Measurements from ENCODE around the gene DYNC1I1. TPM values are rescaled to one million over a fixed set of nuclear protein-coding genes. Genes with fewer than 3 reads are reported as not detected.

DYNC1I1 gene
- total RNA-seq, 1 donor from 2014 or later, result 11.0 TPM

DNA sequence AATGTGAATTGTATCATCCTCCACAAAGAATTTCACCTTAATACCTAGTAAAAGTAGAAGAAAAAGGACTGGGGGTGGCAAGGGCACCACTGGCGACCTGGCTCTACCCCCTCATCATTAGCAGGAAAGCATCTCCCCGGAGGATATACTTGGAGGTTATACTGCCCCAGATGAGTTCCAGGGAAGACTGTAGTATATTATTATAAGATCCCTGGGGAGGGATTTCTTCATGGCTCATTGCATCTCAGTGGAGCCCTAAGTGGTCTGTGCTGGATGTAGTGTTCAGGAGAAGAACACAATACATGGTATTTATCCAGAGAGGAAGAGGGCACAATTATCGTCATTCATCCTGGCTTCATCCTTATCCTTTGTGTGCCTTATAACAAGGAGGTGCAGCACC is 14.2 kb upstream of the DYNC1I1 start:
- Mint-ChIP-seq H3K4me1 (ENCODE audit: low read depth, unreplicated experiment) (peaks cover 4% of the 10 kb centered on the region), H3K9me3 (ENCODE audit: unreplicated experiment) (peaks cover 2% of the 10 kb centered on the region), H3K4me3 (ENCODE audit: unreplicated experiment) (no peak overlapping the region), H3K27me3 (ENCODE audit: unreplicated experiment) (no peaks in the 10 kb centered on the region), H3K36me3 (ENCODE audit: unreplicated experiment) (no peaks in the 10 kb centered on the region), H3K27ac (ENCODE audit: unreplicated experiment) (no peak overlapping the region)
- TF ChIP-seq, protein P1, sequence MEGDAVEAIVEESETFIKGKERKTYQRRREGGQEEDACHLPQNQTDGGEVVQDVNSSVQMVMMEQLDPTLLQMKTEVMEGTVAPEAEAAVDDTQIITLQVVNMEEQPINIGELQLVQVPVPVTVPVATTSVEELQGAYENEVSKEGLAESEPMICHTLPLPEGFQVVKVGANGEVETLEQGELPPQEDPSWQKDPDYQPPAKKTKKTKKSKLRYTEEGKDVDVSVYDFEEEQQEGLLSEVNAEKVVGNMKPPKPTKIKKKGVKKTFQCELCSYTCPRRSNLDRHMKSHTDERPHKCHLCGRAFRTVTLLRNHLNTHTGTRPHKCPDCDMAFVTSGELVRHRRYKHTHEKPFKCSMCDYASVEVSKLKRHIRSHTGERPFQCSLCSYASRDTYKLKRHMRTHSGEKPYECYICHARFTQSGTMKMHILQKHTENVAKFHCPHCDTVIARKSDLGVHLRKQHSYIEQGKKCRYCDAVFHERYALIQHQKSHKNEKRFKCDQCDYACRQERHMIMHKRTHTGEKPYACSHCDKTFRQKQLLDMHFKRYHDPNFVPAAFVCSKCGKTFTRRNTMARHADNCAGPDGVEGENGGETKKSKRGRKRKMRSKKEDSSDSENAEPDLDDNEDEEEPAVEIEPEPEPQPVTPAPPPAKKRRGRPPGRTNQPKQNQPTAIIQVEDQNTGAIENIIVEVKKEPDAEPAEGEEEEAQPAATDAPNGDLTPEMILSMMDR (IDR thresholded peaks at IDR 0.05; ENCODE audit: partially characterized antibody, unreplicated experiment), result no peak
- DNase-seq, result no peak

DNA sequence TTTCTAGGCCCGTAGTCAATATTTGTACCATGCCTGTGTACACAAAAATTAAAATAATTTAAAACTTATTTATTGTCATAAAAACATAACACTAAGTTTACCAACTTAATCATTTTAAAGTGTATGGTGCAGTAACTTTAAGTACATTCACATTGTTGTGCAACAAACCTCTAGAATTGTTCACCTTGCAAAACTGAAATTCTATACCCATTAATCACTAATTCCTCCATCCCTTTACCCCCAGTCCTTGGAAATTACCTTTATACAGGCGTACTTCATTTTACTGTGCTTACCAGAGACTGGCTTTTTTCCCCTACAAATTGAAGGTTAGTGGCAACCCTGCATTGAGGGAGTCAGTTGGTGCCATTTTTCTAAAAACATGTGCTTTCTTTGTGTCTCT is 6.3 kb upstream of the DYNC1I1 start:
- TF ChIP-seq, protein P1 (IDR thresholded peaks at IDR 0.05; ENCODE audit: partially characterized antibody, unreplicated experiment), result no peak
- Mint-ChIP-seq H3K27me3 (ENCODE audit: unreplicated experiment) (peaks cover 2% of the 10 kb centered on the region), H3K4me1 (ENCODE audit: low read depth, unreplicated experiment) (no peaks in the 10 kb centered on the region), H3K27ac (ENCODE audit: unreplicated experiment) (no peak overlapping the region), H3K4me3 (ENCODE audit: unreplicated experiment) (no peak overlapping the region), H3K9me3 (ENCODE audit: unreplicated experiment) (no peaks in the 10 kb centered on the region), H3K36me3 (ENCODE audit: unreplicated experiment) (no peaks in the 10 kb centered on the region)
- DNase-seq, result no peak

DNA sequence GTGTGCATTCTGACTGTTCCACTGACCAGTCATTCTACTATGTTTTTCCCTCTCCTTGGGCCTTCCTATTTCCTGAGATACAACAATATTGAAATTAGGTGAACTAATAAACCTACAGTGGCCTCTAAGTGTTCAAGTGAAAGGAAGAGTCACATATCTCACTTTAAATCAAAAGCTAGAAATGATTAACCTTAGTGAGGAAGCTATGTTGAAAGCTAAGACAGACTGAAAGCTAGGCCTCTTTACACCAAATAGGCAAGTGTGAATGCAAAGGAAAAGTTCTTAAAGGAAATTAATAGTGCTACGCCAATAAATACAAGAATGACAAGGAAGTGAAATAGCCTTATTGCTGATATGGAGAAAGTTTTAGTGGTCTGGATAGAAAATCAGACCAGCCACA is 5.7 kb upstream of the DYNC1I1 start:
- Mint-ChIP-seq H3K27ac (ENCODE audit: unreplicated experiment) (no peak overlapping the region), H3K27me3 (ENCODE audit: unreplicated experiment) (peaks cover 2% of the 10 kb centered on the region), H3K4me1 (ENCODE audit: low read depth, unreplicated experiment) (no peaks in the 10 kb centered on the region), H3K4me3 (ENCODE audit: unreplicated experiment) (no peak overlapping the region), H3K9me3 (ENCODE audit: unreplicated experiment) (no peaks in the 10 kb centered on the region), H3K36me3 (ENCODE audit: unreplicated experiment) (no peaks in the 10 kb centered on the region)
- no peak for DNase-seq
- TF ChIP-seq, protein P1 (IDR thresholded peaks at IDR 0.05; ENCODE audit: partially characterized antibody, unreplicated experiment), result no peak

DNA sequence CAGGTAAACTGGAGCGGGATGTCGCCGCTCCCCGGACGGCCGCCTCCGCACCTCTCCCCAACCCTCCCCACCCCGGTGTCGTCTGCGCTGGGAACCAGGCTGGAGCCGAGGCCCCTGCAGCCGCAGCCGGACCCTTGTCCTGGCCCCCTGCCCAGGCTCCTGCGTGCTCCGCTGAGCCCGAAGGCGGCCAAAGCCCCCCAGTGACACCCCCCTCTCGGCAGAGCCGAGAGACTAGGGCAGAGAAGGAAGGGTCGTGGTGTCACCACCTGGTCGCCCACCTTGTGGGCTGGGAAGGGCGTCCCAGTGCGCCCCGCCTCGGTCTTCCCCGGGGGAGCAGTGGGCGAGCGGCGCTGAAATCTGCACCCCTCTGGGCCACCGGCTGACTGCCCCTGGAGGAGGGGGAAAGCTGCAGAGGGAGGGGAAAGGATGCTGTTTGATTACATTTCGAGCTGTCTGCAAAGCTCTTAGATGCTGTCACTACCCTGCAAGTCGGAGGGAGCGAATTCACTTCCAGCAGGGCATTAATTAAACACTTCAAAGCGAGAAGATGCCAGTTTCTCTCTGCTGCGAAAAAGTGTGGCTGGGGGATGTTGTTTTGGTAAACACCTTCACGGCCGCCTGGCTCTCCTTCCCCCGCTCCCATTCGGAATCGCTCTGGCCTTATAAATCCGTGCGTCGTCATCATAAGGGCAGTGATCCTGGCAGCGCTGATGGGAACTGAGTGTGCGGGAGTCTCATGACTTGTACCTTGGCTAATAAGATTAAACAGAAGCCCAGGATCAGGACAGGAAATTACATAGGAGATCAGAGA is 622 bp downstream of the DYNC1I1 start:
- H3K36me3 Mint-ChIP-seq (ENCODE audit: unreplicated experiment), result no peaks in the 10 kb centered on the region
- H3K4me3 Mint-ChIP-seq (ENCODE audit: unreplicated experiment), result peak overlapping the region; percentile 86
- TF ChIP-seq, protein P1 (IDR thresholded peaks at IDR 0.05; ENCODE audit: partially characterized antibody, unreplicated experiment), result no peak
- peaks cover 6% of the 10 kb centered on the region for H3K4me1 Mint-ChIP-seq (ENCODE audit: low read depth, unreplicated experiment)
- H3K9me3 Mint-ChIP-seq (ENCODE audit: unreplicated experiment), result peaks cover 5% of the 10 kb centered on the region
- peaks cover 2% of the 10 kb centered on the region for H3K27me3 Mint-ChIP-seq (ENCODE audit: unreplicated experiment)
- peak; percentile 25 for DNase-seq
- no peak overlapping the region for H3K27ac Mint-ChIP-seq (ENCODE audit: unreplicated experiment)

DNA sequence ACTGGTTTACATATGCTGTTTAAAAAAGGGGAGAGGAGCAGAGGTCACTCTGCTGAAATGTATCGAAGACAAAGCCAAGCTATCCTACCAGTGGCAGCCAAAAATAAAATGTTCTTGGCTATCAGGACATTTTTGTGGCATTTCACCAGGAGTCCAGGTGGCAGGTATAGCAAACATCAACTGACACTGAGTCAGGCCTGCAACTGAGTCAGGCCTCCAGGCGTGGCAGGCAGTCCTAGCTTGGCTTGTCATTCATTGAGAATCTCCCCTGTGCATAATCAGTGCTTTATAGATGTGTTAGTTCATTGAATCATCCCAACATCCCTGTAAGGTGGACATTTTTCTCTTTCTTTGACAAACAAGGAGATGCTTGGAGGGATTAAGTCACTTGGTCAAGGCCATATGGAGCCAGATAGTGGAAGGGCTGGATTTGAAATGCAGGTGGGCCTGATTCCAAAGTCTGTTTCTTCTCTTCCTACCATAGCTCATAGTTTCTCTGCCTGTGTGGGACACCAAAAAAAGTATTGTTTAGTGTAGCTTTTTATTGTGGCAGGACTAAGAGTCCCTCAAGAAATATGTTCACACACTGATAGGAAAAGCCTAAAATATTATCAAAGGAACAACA is 4.3 kb downstream of the DYNC1I1 start:
- TF ChIP-seq, protein P1 (IDR thresholded peaks at IDR 0.05; ENCODE audit: partially characterized antibody, unreplicated experiment), result no peak
- no peaks in the 10 kb centered on the region for H3K36me3 Mint-ChIP-seq (ENCODE audit: unreplicated experiment)
- DNase-seq, result no peak
- no peak overlapping the region for H3K27ac Mint-ChIP-seq (ENCODE audit: unreplicated experiment)
- H3K9me3 Mint-ChIP-seq (ENCODE audit: unreplicated experiment), result peaks cover 5% of the 10 kb centered on the region
- H3K4me1 Mint-ChIP-seq (ENCODE audit: low read depth, unreplicated experiment), result peaks cover 6% of the 10 kb centered on the region
- H3K4me3 Mint-ChIP-seq (ENCODE audit: unreplicated experiment), result no peak overlapping the region
- peaks cover 2% of the 10 kb centered on the region for H3K27me3 Mint-ChIP-seq (ENCODE audit: unreplicated experiment)
